ENCODE results near the gene NOTCH4. TPM values are rescaled to one million over a fixed set of nuclear protein-coding genes. Genes with fewer than 3 reads are reported as not detected.
"Not testable (repeated sequence)": the region's sequence is repeated elsewhere in the genome, so short reads cannot be mapped to it uniquely, and the experiment has no call there.

NOTCH4 gene
- total RNA-seq, 1 donor from 2014 or later = 4.7 TPM

DNA sequence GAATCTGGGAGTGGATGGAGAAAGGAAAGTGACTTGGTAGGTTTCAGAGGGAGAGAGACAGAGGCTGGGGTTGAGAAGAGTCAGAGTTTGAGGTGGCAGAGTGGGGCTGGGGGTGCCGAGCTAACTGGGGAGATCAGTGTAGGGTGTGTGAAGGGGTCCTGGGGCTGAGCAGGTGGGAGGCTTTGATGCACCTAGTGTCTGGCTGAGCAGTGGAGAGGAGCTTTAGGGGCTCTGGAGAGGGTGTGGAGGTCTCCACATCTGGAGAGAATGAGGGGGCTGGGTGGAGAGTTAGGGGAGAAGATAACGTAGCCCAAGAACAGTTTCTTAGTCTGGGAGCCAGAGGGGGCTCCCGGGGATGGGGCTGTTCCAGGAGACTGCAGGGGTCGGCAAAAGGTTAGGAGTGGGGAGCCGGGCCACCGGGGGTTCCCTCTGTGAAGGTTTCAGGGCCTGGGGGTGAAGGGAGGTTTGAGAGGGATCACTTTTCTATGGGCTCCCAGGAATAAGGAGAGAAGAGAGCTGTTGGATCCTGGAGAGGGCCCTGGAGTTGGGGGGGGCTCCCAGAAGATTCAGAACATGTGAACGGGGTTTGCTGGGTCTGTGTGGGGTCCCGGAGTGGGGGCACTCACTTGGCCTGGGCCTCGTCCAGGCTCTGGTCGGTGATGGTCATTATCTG is 34.7 kb downstream of the NOTCH4 start:
- no peak for DNase-seq (ENCODE audit: low spot score, unreplicated experiment)
- peak overlapping the region; percentile 94 for H3K27ac Mint-ChIP-seq
- H3K9me3 Mint-ChIP-seq (ENCODE audit: low read depth) = no peaks in the 10 kb centered on the region
- H3K36me3 Mint-ChIP-seq (ENCODE audit: insufficient read depth) = peaks cover 14% of the 10 kb centered on the region
- peaks cover 48% of the 10 kb centered on the region for H3K4me1 Mint-ChIP-seq (ENCODE audit: low read depth)
- H3K4me3 Mint-ChIP-seq (ENCODE audit: low read depth) = peak overlapping the region; percentile 87
- no peaks in the 10 kb centered on the region for H3K27me3 Mint-ChIP-seq
- TF ChIP-seq, protein P1, sequence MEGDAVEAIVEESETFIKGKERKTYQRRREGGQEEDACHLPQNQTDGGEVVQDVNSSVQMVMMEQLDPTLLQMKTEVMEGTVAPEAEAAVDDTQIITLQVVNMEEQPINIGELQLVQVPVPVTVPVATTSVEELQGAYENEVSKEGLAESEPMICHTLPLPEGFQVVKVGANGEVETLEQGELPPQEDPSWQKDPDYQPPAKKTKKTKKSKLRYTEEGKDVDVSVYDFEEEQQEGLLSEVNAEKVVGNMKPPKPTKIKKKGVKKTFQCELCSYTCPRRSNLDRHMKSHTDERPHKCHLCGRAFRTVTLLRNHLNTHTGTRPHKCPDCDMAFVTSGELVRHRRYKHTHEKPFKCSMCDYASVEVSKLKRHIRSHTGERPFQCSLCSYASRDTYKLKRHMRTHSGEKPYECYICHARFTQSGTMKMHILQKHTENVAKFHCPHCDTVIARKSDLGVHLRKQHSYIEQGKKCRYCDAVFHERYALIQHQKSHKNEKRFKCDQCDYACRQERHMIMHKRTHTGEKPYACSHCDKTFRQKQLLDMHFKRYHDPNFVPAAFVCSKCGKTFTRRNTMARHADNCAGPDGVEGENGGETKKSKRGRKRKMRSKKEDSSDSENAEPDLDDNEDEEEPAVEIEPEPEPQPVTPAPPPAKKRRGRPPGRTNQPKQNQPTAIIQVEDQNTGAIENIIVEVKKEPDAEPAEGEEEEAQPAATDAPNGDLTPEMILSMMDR (IDR thresholded peaks at IDR 0.05; ENCODE audit: unreplicated experiment) = no peak

DNA sequence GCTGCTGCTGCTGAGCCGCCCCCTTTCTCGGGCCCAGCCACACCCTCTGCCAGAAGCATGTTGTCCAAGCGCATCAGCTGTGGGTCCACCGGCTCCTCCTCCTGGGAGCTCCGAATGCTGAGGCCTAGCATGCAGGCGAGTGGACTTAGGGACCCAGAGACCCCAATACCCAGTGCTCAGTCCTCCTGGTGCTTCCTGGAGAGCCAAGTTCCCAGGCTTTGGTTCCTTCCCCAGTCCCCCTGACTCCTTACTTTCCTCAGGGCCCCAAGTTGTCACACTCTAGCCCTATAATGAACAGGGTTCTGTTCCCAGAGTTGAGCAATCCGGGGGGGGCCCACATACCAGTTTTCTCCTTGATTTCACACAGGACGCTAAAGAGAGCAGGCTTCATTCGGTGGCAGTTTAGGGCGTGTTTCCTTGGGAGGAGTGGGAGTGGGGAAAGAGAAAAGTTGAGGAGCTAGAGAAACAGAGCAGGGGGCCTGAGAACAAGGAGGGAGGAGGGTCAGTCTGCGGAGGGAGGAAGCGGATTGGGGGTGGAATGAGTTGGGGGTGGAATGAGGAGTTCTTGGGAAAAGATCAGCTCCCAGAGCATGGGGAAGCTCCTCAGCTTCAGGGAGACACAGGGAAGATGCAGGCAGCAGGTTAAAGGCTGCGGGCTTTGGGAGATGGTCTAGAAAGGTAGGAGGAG is 35.3 kb downstream of the NOTCH4 start:
- Mint-ChIP-seq H3K36me3 (ENCODE audit: insufficient read depth) (peaks cover 14% of the 10 kb centered on the region), H3K27me3 (no peaks in the 10 kb centered on the region), H3K9me3 (ENCODE audit: low read depth) (no peaks in the 10 kb centered on the region), H3K4me1 (ENCODE audit: low read depth) (peaks cover 47% of the 10 kb centered on the region), H3K27ac (peak overlapping the region; percentile 94), H3K4me3 (ENCODE audit: low read depth) (peak overlapping the region; percentile 87)
- DNase-seq (ENCODE audit: low spot score, unreplicated experiment) = no peak
- TF ChIP-seq, protein P1 (IDR thresholded peaks at IDR 0.05; ENCODE audit: unreplicated experiment) = no peak

DNA sequence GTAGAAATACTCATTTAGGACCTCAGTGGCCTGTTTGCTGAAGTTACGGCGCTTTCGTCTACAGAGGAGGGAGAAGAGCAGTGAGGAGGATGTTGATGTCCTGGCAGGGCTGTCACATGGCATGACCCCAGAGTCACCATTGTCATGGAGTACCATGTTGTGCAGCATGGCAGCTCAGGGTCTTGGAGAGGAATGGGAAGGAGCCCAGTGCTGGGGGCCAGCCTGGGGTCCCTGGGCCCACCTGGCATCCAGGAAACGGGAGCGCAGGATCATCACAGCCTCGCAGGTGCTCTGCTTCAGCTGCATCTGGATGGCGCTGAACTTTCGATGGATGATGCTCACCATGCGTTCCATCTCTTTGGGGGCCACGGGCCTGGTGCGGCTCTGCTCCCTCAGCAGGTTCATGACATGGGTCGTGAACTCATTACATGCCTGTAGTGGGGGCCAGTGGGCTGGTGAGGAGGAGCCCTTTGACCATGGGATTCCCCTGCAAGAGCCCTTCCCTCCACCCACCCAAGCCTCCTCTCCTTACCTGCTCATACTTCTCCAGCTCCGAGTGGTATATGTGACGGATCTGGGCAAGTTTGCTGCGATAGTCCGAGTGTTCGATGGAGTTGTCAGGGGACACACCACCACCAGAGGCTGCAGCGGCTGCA is 36.0 kb downstream of the NOTCH4 start:
- peaks cover 14% of the 10 kb centered on the region for H3K36me3 Mint-ChIP-seq (ENCODE audit: insufficient read depth)
- peaks cover 46% of the 10 kb centered on the region for H3K4me1 Mint-ChIP-seq (ENCODE audit: low read depth)
- not testable (repeated sequence) for DNase-seq (ENCODE audit: low spot score, unreplicated experiment); H3K27me3 Mint-ChIP-seq; H3K9me3 Mint-ChIP-seq (ENCODE audit: low read depth)
- peak overlapping the region; percentile 87 for H3K4me3 Mint-ChIP-seq (ENCODE audit: low read depth)
- peak overlapping the region; percentile 81 for H3K27ac Mint-ChIP-seq

DNA sequence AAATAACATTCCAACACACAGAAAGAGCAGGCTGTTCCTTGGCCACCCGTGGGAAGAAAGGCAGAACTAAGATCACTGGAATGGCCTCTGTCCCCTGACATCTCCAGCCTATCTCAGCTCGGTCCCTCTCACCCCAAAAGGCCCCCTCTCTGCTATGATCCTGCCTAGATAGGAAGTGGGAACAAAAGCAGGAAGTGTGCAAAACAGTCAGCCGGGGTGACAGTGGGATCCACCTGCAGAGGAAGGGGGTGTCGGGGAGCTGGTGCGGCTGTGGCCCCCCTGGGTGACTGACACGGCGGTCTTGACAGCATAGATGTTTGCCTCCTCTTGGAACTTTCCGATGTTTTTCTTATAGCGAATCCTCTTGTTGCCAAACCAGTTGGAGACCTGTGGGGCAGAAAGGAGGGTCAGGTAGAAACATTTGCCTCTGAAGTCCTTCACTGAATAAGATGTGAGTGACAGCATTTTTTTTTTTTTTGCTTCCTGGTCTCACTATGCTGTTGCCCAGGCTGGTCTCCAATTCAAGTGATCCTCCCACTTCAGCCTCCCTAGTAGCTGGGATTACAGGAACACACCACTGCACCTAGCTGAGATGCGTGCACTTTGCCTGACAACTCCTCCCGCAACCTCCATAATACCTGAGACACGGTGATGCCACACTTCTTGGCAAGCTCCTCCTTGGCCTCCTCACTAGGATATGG is 36.7 kb downstream of the NOTCH4 start:
- H3K27ac Mint-ChIP-seq = peak overlapping the region; percentile 81
- peak overlapping the region; percentile 31 for H3K4me3 Mint-ChIP-seq (ENCODE audit: low read depth)
- H3K9me3 Mint-ChIP-seq (ENCODE audit: low read depth) = no peaks in the 10 kb centered on the region
- DNase-seq (ENCODE audit: low spot score, unreplicated experiment) = no peak
- peaks cover 42% of the 10 kb centered on the region for H3K4me1 Mint-ChIP-seq (ENCODE audit: low read depth)
- peaks cover 14% of the 10 kb centered on the region for H3K36me3 Mint-ChIP-seq (ENCODE audit: insufficient read depth)
- H3K27me3 Mint-ChIP-seq = no peaks in the 10 kb centered on the region
- TF ChIP-seq, protein P1 (IDR thresholded peaks at IDR 0.05; ENCODE audit: unreplicated experiment) = no peak

DNA sequence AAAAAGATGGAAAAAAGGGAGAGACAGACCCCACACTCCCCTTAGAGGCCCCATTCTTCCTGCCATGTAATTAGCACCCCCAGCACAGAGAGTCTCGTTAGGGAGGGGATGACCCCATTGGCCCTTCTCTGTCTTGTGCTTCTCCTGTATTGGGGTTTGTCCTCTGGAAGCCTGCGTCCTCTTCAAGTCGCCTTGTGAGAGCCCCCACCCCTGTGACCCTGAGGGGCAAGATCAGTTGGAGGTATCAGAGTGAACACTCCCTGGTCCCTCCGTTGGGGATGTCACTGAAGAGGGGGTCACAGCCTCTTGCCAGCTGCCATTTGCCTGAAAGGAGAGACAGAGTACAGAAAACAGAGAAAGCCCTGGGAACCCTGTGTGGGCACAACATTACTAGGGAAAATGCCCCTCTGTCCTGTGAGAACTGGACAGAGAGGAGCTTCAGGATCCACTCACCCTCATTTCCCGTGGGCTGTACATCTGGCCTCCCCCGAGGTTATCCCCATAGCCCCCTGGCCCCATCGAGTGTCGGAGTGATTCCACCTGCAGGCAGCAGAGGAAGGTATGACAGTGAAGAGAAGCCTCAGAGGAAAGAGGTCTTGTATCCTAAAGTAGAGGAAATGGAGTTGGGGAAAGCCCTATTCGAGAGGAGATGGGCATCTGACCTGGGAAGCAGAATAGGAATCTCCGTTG is 37.6 kb downstream of the NOTCH4 start:
- not testable (repeated sequence) for DNase-seq (ENCODE audit: low spot score, unreplicated experiment); H3K9me3 Mint-ChIP-seq (ENCODE audit: low read depth); H3K27me3 Mint-ChIP-seq
- peak overlapping the region; percentile 38 for H3K4me3 Mint-ChIP-seq (ENCODE audit: low read depth)
- H3K27ac Mint-ChIP-seq = peak overlapping the region; percentile 91
- H3K36me3 Mint-ChIP-seq (ENCODE audit: insufficient read depth) = peaks cover 14% of the 10 kb centered on the region
- peaks cover 39% of the 10 kb centered on the region for H3K4me1 Mint-ChIP-seq (ENCODE audit: low read depth)

DNA sequence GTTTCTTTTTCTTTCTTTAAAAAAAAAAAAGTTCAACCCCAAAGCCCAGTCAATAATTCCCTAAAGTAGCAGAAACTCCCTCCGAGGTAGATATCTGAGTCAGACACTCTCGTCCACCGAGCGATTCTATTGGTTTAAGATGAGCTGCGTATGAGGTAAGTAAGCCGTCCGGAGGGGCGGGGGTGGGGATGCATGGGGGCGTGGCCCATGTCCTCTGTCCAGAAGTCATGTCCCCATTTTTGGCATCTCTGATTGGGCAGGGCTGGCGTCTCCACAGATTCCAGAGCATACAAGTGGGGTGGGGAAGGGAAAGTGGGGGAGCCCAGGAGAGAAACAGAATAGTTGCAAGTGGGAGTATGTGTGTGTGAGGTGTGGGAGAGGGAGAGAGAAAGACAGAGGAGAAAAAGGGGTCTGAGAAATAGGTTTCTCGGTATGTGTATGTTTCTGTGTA is 38.2 kb downstream of the NOTCH4 start:
- not testable (repeated sequence) for H3K9me3 Mint-ChIP-seq (ENCODE audit: low read depth); DNase-seq (ENCODE audit: low spot score, unreplicated experiment); H3K27me3 Mint-ChIP-seq
- peak overlapping the region; percentile 38 for H3K4me3 Mint-ChIP-seq (ENCODE audit: low read depth)
- peaks cover 18% of the 10 kb centered on the region for H3K36me3 Mint-ChIP-seq (ENCODE audit: insufficient read depth)
- H3K4me1 Mint-ChIP-seq (ENCODE audit: low read depth) = peaks cover 35% of the 10 kb centered on the region
- peak overlapping the region; percentile 91 for H3K27ac Mint-ChIP-seq

Data from progenitor cell of endocrine pancreas (in vitro differentiated cells).